ENCODE results near the gene ADNP2.

Gene ADNP2

GRCh38 chr18:80105369-80106167 lies 3.5 kb upstream of the ADNP2 start:
- no peak for DNase-seq (ENCODE audit: low read depth in 2 of 2)

- DNase-seq (ENCODE audit: low read depth in 2 of 2) = no peak
Observed at GRCh38 chr18:80106482-80107051, 2.5 kb upstream of the ADNP2 start.

- no peak for DNase-seq (ENCODE audit: low read depth in 2 of 2)
Observed at GRCh38 chr18:80107426-80107825, 1.6 kb upstream of the ADNP2 start.

- no peak for DNase-seq (ENCODE audit: low read depth in 2 of 2)
Observed at GRCh38 chr18:80108121-80108536, 933 bp upstream of the ADNP2 start.

GRCh38 chr18:80109676-80110078 lies 615 bp downstream of the ADNP2 start:
- DNase-seq (ENCODE audit: low read depth in 2 of 2) = no peak

GRCh38 chr18:80112624-80113248 lies 3.7 kb downstream of the ADNP2 start:
- no peak for DNase-seq (ENCODE audit: low read depth in 2 of 2)

- no peak for DNase-seq (ENCODE audit: low read depth in 2 of 2)
Observed at GRCh38 chr18:80115035-80115434, 6.0 kb downstream of the ADNP2 start.

GRCh38 chr18:80119111-80119510 lies 10.0 kb downstream of the ADNP2 start:
- no peak for DNase-seq (ENCODE audit: low read depth in 2 of 2)

- DNase-seq (ENCODE audit: low read depth in 2 of 2) = no peak
Observed at GRCh38 chr18:80120932-80121331, 11.9 kb downstream of the ADNP2 start.

- no peak for DNase-seq (ENCODE audit: low read depth in 2 of 2)
Observed at GRCh38 chr18:80124131-80124530, 15.1 kb downstream of the ADNP2 start.

GRCh38 chr18:80126797-80127196 lies 17.7 kb downstream of the ADNP2 start:
- DNase-seq (ENCODE audit: low read depth in 2 of 2) = no peak

- no peak for DNase-seq (ENCODE audit: low read depth in 2 of 2)
Observed at GRCh38 chr18:80127635-80128034, 18.6 kb downstream of the ADNP2 start.

GRCh38 chr18:80129672-80130367 lies 20.8 kb downstream of the ADNP2 start:
- no peak for DNase-seq (ENCODE audit: low read depth in 2 of 2)

- no peak for DNase-seq (ENCODE audit: low read depth in 2 of 2)
Observed at GRCh38 chr18:80130555-80130954, 21.5 kb downstream of the ADNP2 start.

GRCh38 chr18:80132180-80132812 lies 23.2 kb downstream of the ADNP2 start:
- no peak for DNase-seq (ENCODE audit: low read depth in 2 of 2)

- no peak for DNase-seq (ENCODE audit: low read depth in 2 of 2)
Observed at GRCh38 chr18:80133124-80133523, 24.1 kb downstream of the ADNP2 start.

GRCh38 chr18:80135136-80135535 lies 26.1 kb downstream of the ADNP2 start:
- DNase-seq (ENCODE audit: low read depth in 2 of 2) = no peak

- no peak for DNase-seq (ENCODE audit: low read depth in 2 of 2)
Observed at GRCh38 chr18:80136679-80137078, 27.6 kb downstream of the ADNP2 start.

- no peak for DNase-seq (ENCODE audit: low read depth in 2 of 2)
Observed at GRCh38 chr18:80137137-80137536, 28.1 kb downstream of the ADNP2 start.

- no peak for DNase-seq (ENCODE audit: low read depth in 2 of 2)
Observed at GRCh38 chr18:80137976-80138375, 28.9 kb downstream of the ADNP2 start.

GRCh38 chr18:80140455-80140985 lies 31.5 kb downstream of the ADNP2 start:
- no peak for DNase-seq (ENCODE audit: low read depth in 2 of 2)

- no peak for DNase-seq (ENCODE audit: low read depth in 2 of 2)
Observed at GRCh38 chr18:80143881-80144280, 34.8 kb downstream of the ADNP2 start.

Measured in fibroblast of skin of left biceps (primary cell).